ENCODE measurements around the gene DRD1.

GRCh38 chr5:175483337-175483736 is 39.4 kb upstream of the DRD1 start:
- TF ChIP-seq GATA2 (IDR thresholded peaks at IDR 0.05; ENCODE audit: low read depth, low read length) (no peak), GATA3 (IDR thresholded peaks at IDR 0.05; ENCODE audit: low read depth, low read length) (no peak)
